ENCODE data around the gene LNX2. TPM values are rescaled to one million over a fixed set of nuclear protein-coding genes. Genes with fewer than 3 reads are reported as not detected.

The LNX2 gene
- total and polyA plus RNA-seq, 2 donors (not counting 1 experiment from before 2014, with no cell fraction given), result 2.9 to 10.9 TPM

- Histone ChIP-seq H3K4me2 (replicated peaks; ENCODE audit: low read depth, low read length, poor library complexity, severe bottlenecking) (peak overlapping the region; percentile 44), H3K27me3 (replicated peaks in 1 of 4; ENCODE audit: control extremely low read depth in 1 of 4, control insufficient read depth in 3 of 4, insufficient read depth in 4 of 4, low read length in 3 of 4) (no peaks in the 10 kb centered on the region), H3K4me1 (ENCODE audit: control insufficient read depth in 2 of 2, insufficient read depth in 2 of 2, low read length in 2 of 2) (peaks cover 40 to 43% of the 10 kb centered on the region in 2 donors), H3K27ac (ENCODE audit: low read length in 2 of 2) (no peak overlapping the region), H3K9ac (ENCODE audit: low read length) (no peak overlapping the region), H2AFZ (ENCODE audit: insufficient read depth, low read depth, low read length, poor library complexity, severe bottlenecking) (no peak overlapping the region), H3K4me3 (ENCODE audit: control extremely low read depth in 1 of 5, extremely low read depth in 1 of 5, insufficient read depth in 1 of 5, low read depth in 2 of 5, low read length in 4 of 5) (no peak overlapping the region), H3K9me3 (ENCODE audit: control extremely low read depth in 1 of 3, control insufficient read depth in 2 of 3, insufficient read depth in 1 of 3, low read length in 2 of 3) (no peaks in the 10 kb centered on the region), H3K36me3 (replicated peaks in 1 of 2; ENCODE audit: control extremely low read depth in 1 of 2, control insufficient read depth in 1 of 2, extremely low read depth in 1 of 2, insufficient read depth in 2 of 2, low read length in 1 of 2) (no peaks in the 10 kb centered on the region), H3K79me2 (ENCODE audit: control insufficient read depth, insufficient read depth, low read length) (peaks cover 49% of the 10 kb centered on the region), H4K20me1 (ENCODE audit: control insufficient read depth, insufficient read depth, low read length, poor library complexity, severe bottlenecking) (no peaks in the 10 kb centered on the region)
- POLR2A ChIA-PET, result no interaction called here
- TF ChIP-seq EZH2 (IDR thresholded peaks at IDR 0.05; ENCODE audit: borderline replicate concordance, insufficient read depth, low read depth, low read length, poor library complexity, severe bottlenecking), result no peak
- TF ChIP-seq CTCF (IDR thresholded peaks at IDR 0.05), result no peak
- intact Hi-C loops (cut with micrococcal nuclease), result loop anchor here (2.0 kb wide), 1 partner anchor 26 kb away; the partner anchor contains the start of genes LNX2 and POLR1D
- WGBS (ENCODE audit: insufficient coverage), result 22% methylated on average over 1 of the region's 2 CpGs
- peak; percentile 28 for ATAC-seq (ENCODE audit: low read depth)
- H3K4me1 Mint-ChIP-seq, result peaks cover 1% of the 10 kb centered on the region
- H3K4me3 Mint-ChIP-seq, result no peak overlapping the region
- CTCF ChIA-PET, result no interaction called here
- peak; percentile 37 for DNase-seq
- H3K27ac Mint-ChIP-seq, result no peak overlapping the region
- H3K27me3 Mint-ChIP-seq, result no peaks in the 10 kb centered on the region
- no peaks in the 10 kb centered on the region for H3K9me3 Mint-ChIP-seq (ENCODE audit: insufficient read depth)
These were observed 25.1 kb downstream of the LNX2 start for GRCh38 chr13:27595055-27595811.

- Histone ChIP-seq H2AFZ (ENCODE audit: insufficient read depth, low read depth, low read length, poor library complexity, severe bottlenecking) (no peak overlapping the region), H3K36me3 (replicated peaks in 1 of 2; ENCODE audit: control extremely low read depth in 1 of 2, control insufficient read depth in 1 of 2, extremely low read depth in 1 of 2, insufficient read depth in 2 of 2, low read length in 1 of 2) (no peaks in the 10 kb centered on the region), H3K4me1 (ENCODE audit: control insufficient read depth in 2 of 2, insufficient read depth in 2 of 2, low read length in 2 of 2) (peaks cover 40 to 43% of the 10 kb centered on the region in 2 donors), H3K4me2 (replicated peaks; ENCODE audit: low read depth, low read length, poor library complexity, severe bottlenecking) (peak overlapping the region; percentile 47), H3K27ac (ENCODE audit: low read length in 2 of 2) (no peak overlapping the region), H4K20me1 (ENCODE audit: control insufficient read depth, insufficient read depth, low read length, poor library complexity, severe bottlenecking) (no peaks in the 10 kb centered on the region), H3K27me3 (replicated peaks in 1 of 4; ENCODE audit: control extremely low read depth in 1 of 4, control insufficient read depth in 3 of 4, insufficient read depth in 4 of 4, low read length in 3 of 4) (no peaks in the 10 kb centered on the region), H3K9me3 (ENCODE audit: control extremely low read depth in 1 of 3, control insufficient read depth in 2 of 3, insufficient read depth in 1 of 3, low read length in 2 of 3) (peaks cover 0 to 4% (median 0%) of the 10 kb centered on the region in 3 donors), H3K4me3 (ENCODE audit: control extremely low read depth in 1 of 5, extremely low read depth in 1 of 5, insufficient read depth in 1 of 5, low read depth in 2 of 5, low read length in 4 of 5) (no peak overlapping the region), H3K79me2 (ENCODE audit: control insufficient read depth, insufficient read depth, low read length) (peaks cover 67% of the 10 kb centered on the region), H3K9ac (ENCODE audit: low read length) (no peak overlapping the region)
- no peaks in the 10 kb centered on the region for H3K27me3 Mint-ChIP-seq
- POLR2A ChIA-PET, result interaction anchor here (0.7 kb wide), 1 partner anchor 189 kb away, joined by 8 read pairs; no protein-coding TSS in a partner anchor
- TF ChIP-seq CTCF (IDR thresholded peaks at IDR 0.05) (no peak), EZH2 (IDR thresholded peaks at IDR 0.05; ENCODE audit: borderline replicate concordance, insufficient read depth, low read depth, low read length, poor library complexity, severe bottlenecking) (no peak)
- peaks cover 2% of the 10 kb centered on the region for H3K9me3 Mint-ChIP-seq (ENCODE audit: insufficient read depth)
- 95% methylated on average over 2 of the region's 3 CpGs for WGBS (ENCODE audit: insufficient coverage)
- DNase-seq, result no peak
- no peak overlapping the region for H3K27ac Mint-ChIP-seq
- H3K4me3 Mint-ChIP-seq, result no peak overlapping the region
- intact Hi-C loops (cut with micrococcal nuclease), result no loop called here
- peaks cover 1% of the 10 kb centered on the region for H3K4me1 Mint-ChIP-seq
- CTCF ChIA-PET, result no interaction called here
- ATAC-seq (ENCODE audit: low read depth), result no peak
These were observed 27.1 kb downstream of the LNX2 start for GRCh38 chr13:27593267-27593666.
